ENCODE measurements around the gene AOC2. TPM values are rescaled to one million over a fixed set of nuclear protein-coding genes. Genes with fewer than 3 reads are reported as not detected.

The AOC2 gene
- total RNA-seq, 6 experiments from 2014 or later = 0.20 to 0.78 (median 0.41) TPM

DNA sequence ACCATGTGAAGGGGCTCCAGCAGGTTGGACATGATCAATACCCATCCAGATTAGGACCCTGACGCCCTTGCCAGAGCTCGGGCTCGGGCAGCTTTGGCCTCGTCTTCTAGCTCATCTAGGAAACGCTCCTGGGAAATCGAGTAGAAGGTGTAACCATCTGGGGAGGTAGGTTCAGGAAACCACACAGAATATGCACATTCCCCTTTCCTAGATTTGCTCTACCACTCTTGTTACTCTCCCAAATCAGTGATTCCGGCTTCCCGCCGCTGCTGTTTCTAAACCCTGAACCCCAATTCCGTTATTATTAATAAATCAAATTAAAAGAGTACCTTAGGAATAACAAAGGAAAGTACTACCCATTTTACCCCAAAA is 46.4 kb upstream of the AOC2 start:
- H3K4me3 Mint-ChIP-seq = peak overlapping the region; percentile 94
- H3K27ac Mint-ChIP-seq = peak overlapping the region; percentile 71
- TF ChIP-seq, protein P1, sequence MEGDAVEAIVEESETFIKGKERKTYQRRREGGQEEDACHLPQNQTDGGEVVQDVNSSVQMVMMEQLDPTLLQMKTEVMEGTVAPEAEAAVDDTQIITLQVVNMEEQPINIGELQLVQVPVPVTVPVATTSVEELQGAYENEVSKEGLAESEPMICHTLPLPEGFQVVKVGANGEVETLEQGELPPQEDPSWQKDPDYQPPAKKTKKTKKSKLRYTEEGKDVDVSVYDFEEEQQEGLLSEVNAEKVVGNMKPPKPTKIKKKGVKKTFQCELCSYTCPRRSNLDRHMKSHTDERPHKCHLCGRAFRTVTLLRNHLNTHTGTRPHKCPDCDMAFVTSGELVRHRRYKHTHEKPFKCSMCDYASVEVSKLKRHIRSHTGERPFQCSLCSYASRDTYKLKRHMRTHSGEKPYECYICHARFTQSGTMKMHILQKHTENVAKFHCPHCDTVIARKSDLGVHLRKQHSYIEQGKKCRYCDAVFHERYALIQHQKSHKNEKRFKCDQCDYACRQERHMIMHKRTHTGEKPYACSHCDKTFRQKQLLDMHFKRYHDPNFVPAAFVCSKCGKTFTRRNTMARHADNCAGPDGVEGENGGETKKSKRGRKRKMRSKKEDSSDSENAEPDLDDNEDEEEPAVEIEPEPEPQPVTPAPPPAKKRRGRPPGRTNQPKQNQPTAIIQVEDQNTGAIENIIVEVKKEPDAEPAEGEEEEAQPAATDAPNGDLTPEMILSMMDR (IDR thresholded peaks at IDR 0.05) = no peak
- H3K9me3 Mint-ChIP-seq = peaks cover 4% of the 10 kb centered on the region
- peaks cover 23% of the 10 kb centered on the region for H3K4me1 Mint-ChIP-seq (ENCODE audit: low read depth)
- no peak for DNase-seq
- peaks cover 11% of the 10 kb centered on the region for H3K36me3 Mint-ChIP-seq (ENCODE audit: low read depth)
- peaks cover 10% of the 10 kb centered on the region for H3K27me3 Mint-ChIP-seq (ENCODE audit: insufficient read depth)

DNA sequence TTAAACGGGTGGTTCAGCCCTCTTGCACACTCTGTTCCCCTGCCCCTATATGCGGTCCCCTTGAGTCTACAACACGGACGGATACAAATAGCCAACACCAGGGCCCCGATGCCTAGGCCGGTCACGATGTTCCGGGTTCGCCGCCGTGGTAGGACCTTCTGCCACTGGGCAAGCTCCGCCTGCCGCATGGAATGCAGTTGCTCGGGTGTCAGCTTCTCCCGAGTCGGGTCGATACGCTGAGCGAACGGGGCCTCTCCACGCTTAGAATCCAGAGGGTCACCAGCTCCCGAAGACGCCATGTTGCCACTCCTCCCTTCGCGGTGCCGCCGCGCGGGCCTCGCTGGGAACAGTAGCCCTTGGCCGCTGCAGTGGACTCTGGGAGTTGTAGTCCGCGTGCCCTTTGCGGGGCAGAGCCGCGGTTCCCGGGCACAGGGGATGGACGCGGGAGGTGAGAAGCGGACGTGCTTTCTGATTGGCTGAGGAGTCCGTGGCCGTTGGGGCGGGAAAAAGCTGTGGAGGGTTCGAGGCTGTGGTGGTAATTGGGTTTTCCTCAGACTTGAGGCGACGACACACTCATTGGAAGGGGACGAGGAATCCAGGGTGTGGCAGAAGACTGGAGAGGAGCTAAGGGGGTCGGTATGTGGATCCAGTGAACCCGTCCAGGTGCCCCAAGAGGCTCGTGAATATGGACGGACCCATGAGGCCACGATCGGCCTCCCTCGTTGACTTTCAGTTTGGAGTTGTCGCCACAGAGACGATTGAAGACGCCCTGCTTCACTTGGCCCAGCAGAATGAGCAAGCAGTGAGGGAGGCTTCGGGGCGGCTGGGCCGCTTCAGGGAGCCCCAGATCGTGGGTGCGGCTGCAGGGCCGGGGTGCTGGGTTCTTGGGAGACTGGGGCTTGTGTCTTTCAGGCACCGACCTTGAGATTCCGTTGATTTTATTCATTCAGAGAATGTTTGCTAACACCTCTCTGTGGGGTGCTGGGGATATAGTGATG is 45.7 kb upstream of the AOC2 start, which contains the start of the genes CNTD1 and COA3:
Gene CNTD1 (plus strand): TSS at position 479 of the 998 bp plus-strand sequence. CDS start 207 bp downstream, at position 686.
Gene COA3 (minus strand): TSS at position 322 of the 998 bp plus-strand sequence. CDS start 23 bp downstream, at position 299.
- TF ChIP-seq, protein P1 (IDR thresholded peaks at IDR 0.05) = peak; percentile 37; the same call in 1 of the 2 replicates
- Mint-ChIP-seq H3K4me3 (peak within 1 kb of the TSS; percentile 94), H3K36me3 (ENCODE audit: low read depth) (peaks cover 11% of the 10 kb centered on the region), H3K27ac (peak within 1 kb of the TSS; percentile 71), H3K27me3 (ENCODE audit: insufficient read depth) (peaks cover 10% of the 10 kb centered on the region), H3K9me3 (peaks cover 4% of the 10 kb centered on the region), H3K4me1 (ENCODE audit: low read depth) (peaks cover 23% of the 10 kb centered on the region)
- peak; percentile 79 for DNase-seq

DNA sequence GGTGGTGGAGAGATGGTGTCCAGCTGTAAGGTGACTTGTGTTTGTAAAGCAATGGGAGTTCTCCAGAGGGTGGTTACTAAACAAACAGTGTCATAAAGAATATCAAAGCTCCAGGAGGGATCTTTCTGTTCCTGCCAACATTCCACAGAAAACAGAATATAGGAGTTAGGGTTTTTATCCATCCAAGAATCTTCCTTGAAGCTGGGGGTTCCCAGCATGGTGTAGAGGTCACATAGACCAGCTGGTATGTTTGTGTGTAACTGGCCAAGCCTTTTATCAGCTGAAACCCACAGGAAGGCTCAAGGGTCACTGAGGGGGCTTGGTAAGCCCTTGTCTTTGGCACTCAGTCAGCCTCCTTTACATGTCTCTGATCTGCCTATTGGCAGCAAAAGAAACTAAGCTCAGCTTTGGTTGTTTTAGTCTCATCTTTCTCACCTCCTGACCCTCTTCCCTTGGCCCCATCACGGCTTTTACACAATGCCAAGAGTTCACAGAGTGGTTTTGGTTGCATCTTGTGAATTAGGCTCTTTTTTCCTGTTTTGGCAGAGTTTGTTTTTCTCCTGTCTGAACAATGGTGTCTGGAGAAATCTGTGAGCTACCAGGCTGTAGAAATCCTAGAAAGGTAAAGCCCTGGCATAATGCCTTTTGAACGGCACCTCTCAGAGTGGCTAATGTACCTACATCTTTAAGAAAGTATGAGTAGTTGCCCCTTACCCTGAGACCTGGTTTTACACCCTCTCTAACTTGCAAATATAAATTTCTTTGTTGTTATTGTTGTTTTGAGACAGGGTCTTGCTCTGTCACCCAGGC is 41.1 kb upstream of the AOC2 start:
- no peak for DNase-seq
- H3K27ac Mint-ChIP-seq = no peak overlapping the region

DNA sequence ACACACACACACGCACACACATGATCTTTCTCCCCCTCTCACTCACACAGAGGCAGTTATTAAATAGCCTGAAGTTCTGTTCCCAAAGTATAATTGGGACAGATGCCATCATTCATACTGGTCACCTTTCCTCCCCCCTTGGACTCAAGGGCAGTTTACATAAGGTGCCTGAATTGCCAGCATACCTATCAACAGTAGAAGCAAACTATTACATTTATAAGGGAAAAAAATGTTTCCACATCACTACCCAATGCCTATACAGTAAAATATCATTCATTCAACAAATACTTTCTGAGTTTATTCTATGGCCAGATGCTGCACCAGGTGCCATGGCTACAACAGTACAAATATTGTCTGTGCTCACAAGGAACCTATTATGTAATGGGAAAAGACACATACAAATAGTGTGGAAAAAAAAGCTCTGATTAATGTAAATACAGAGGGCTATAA is 39.4 kb upstream of the AOC2 start:
- no peaks in the 10 kb centered on the region for H3K9me3 Mint-ChIP-seq
- TF ChIP-seq, protein P1 (IDR thresholded peaks at IDR 0.05) = no peak
- H3K27me3 Mint-ChIP-seq (ENCODE audit: insufficient read depth) = peaks cover 3% of the 10 kb centered on the region
- no peak overlapping the region for H3K27ac Mint-ChIP-seq
- peaks cover 5% of the 10 kb centered on the region; the same call in 1 of the 2 replicates for H3K36me3 Mint-ChIP-seq (ENCODE audit: low read depth)
- H3K4me1 Mint-ChIP-seq (ENCODE audit: low read depth) = peaks cover 14% of the 10 kb centered on the region
- no peak overlapping the region for H3K4me3 Mint-ChIP-seq
- no peak for DNase-seq

More for the DNA sequence above, 41.1 kb upstream of the AOC2 start:
- peaks cover 4% of the 10 kb centered on the region for H3K9me3 Mint-ChIP-seq
- no peak overlapping the region for H3K4me3 Mint-ChIP-seq
- H3K4me1 Mint-ChIP-seq (ENCODE audit: low read depth) = peaks cover 7% of the 10 kb centered on the region
- peaks cover 10% of the 10 kb centered on the region for H3K27me3 Mint-ChIP-seq (ENCODE audit: insufficient read depth)
- H3K36me3 Mint-ChIP-seq (ENCODE audit: low read depth) = peaks cover 10% of the 10 kb centered on the region
- TF ChIP-seq, protein P1 (IDR thresholded peaks at IDR 0.05) = no peak

DNA sequence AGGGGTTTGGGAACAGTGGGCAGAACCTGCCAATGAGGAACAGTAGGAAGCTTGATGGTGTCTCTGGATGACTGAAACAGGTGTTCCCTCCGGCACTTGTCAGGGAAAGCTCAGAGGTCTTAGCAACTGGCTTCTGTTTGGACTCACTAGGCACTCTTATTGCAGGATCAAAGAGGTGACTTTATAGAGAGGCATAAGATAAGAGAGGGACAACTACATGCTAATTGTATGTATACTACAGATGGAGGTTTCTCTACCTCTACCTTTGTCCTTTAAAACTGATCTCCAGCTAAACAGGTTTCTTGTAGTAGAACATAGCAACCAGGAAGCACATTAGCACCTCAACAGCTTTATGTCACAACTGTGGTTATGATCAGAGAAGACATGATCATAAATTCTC is 38.1 kb upstream of the AOC2 start:
- peaks cover 22% of the 10 kb centered on the region for H3K4me1 Mint-ChIP-seq (ENCODE audit: low read depth)
- TF ChIP-seq, protein P1 (IDR thresholded peaks at IDR 0.05) = no peak
- H3K27ac Mint-ChIP-seq = no peak overlapping the region
- H3K4me3 Mint-ChIP-seq = no peak overlapping the region
- H3K9me3 Mint-ChIP-seq = no peaks in the 10 kb centered on the region
- H3K36me3 Mint-ChIP-seq (ENCODE audit: low read depth) = peaks cover 13% of the 10 kb centered on the region
- DNase-seq = no peak
- H3K27me3 Mint-ChIP-seq (ENCODE audit: insufficient read depth) = no peaks in the 10 kb centered on the region; the same call in none of the 2 replicates
